ENCODE data around the gene ZC2HC1B. TPM values are rescaled to one million over a fixed set of nuclear protein-coding genes. Genes with fewer than 3 reads are reported as not detected.
A peak's percentile ranks its signal among the peaks of the same experiment; 100 is the strongest.
"Not testable (repeated sequence)": the region's sequence is repeated elsewhere in the genome, so short reads cannot be mapped to it uniquely, and the experiment has no call there.

Gene ZC2HC1B
- total RNA-seq, 1 donor from 2014 or later = not detected

DNA sequence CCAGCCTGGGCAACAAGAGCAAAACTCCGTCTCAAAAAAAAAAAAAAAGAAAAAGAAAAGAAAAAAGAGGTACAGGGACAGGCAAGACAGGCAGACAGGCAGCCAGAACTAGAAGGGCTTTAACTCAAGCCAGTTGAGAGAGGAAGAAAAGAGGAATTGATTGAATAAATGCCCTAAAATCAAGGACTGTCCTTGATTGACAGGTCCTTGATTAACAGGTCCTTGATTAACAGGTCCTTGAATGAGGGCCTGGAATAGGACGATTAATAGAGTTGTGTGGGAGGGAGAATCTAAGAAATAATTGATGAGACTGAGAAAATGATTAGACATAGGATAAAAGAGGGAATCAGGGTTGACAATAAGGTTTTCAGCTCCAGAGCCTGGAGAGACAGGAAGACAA is 36.1 kb downstream of the ZC2HC1B start:
- TF ChIP-seq, protein P1, sequence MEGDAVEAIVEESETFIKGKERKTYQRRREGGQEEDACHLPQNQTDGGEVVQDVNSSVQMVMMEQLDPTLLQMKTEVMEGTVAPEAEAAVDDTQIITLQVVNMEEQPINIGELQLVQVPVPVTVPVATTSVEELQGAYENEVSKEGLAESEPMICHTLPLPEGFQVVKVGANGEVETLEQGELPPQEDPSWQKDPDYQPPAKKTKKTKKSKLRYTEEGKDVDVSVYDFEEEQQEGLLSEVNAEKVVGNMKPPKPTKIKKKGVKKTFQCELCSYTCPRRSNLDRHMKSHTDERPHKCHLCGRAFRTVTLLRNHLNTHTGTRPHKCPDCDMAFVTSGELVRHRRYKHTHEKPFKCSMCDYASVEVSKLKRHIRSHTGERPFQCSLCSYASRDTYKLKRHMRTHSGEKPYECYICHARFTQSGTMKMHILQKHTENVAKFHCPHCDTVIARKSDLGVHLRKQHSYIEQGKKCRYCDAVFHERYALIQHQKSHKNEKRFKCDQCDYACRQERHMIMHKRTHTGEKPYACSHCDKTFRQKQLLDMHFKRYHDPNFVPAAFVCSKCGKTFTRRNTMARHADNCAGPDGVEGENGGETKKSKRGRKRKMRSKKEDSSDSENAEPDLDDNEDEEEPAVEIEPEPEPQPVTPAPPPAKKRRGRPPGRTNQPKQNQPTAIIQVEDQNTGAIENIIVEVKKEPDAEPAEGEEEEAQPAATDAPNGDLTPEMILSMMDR (IDR thresholded peaks at IDR 0.05; ENCODE audit: borderline replicate concordance) = no peak
- intact Hi-C loops (cut with micrococcal nuclease) = no loop called here
- peaks cover 3% of the 10 kb centered on the region for H3K9me3 ChIP-seq (replicated peaks)

DNA sequence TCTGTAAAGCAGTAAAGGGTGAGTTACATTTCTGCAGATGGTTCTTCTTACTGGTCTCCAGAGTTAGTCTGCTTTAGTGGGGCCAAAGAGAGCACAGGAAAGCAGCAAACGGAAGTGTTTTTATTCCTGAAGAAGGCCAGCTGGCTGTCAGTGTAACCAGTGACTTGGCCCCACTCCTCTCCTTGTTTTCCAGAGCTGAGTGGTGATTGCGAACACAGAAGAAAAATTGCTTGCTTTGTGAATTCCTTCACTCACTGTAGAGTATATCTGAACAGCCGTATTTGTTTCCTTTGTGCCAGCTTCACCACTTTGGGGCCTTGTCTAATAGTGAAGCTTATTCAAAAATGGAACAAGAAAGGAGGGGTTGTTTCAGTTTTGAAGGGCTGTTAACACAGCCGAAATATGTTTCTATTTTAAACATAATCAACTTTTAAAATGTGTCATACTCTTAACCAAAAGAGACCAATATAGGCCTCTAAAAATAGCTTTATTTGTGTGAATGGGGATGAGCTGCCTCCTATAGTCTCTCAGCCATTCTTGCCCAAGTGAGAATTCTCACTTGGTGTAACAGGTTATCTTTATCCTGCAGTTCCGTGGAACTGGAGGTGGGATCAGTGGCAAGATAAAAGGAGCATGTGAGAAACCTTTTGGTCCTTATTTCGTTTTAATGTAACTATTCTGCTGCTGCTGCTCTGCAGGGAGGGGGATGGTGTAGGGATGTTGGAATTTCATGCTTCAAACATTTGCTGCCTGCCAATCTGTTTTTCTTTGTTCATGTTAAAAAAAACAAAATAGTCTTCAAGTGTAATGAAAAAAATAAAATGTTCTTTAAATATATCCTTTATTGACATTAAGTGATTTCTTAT is 37.8 kb downstream of the ZC2HC1B start:
- peak; percentile 18 for DNase-seq
- TF ChIP-seq, protein P1 (IDR thresholded peaks at IDR 0.05; ENCODE audit: borderline replicate concordance) = no peak

More for the DNA sequence above, 36.1 kb downstream of the ZC2HC1B start:
- H3K27ac ChIP-seq (replicated peaks) = no peak overlapping the region
- no peaks in the 10 kb centered on the region for H3K36me3 ChIP-seq
- H3K4me1 ChIP-seq = peaks cover 17% of the 10 kb centered on the region
- H3K27me3 ChIP-seq (ENCODE audit: low read depth) = no peaks in the 10 kb centered on the region
- DNase-seq = no peak
- H3K4me3 ChIP-seq = no peak overlapping the region

DNA sequence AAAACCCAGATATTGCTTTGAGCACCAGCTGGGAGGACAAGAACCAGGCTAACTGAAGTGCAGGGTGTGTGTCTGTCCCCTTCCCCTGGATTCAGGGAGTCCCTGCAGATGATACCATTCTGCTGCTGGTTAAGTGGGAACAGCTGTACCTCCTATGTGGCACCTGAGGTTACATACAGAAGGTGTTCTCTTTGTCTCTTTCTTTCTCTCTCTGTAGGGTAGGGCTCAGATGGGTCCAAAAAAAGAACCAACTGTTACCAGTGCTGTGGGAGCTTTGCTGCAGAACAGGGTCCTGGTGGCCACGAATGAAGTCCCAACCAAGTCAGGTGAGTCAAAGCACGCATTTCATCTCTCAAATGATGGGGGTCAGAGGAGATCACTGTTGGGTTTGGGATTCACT is 38.6 kb downstream of the ZC2HC1B start:
- peak overlapping the region; percentile 67 for H3K27ac ChIP-seq (replicated peaks)
- H3K36me3 ChIP-seq = no peaks in the 10 kb centered on the region
- peaks cover 11% of the 10 kb centered on the region for H3K9me3 ChIP-seq (replicated peaks)
- H3K4me3 ChIP-seq = no peak overlapping the region
- H3K4me1 ChIP-seq = peaks cover 17% of the 10 kb centered on the region
- H3K27me3 ChIP-seq (ENCODE audit: low read depth) = no peaks in the 10 kb centered on the region
- intact Hi-C loops (cut with micrococcal nuclease) = no loop called here
- DNase-seq = no peak
- TF ChIP-seq, protein P1 (IDR thresholded peaks at IDR 0.05; ENCODE audit: borderline replicate concordance) = no peak

More for the DNA sequence above, 37.8 kb downstream of the ZC2HC1B start:
- no peaks in the 10 kb centered on the region for H3K27me3 ChIP-seq (ENCODE audit: low read depth)
- peaks cover 5% of the 10 kb centered on the region for H3K9me3 ChIP-seq (replicated peaks)
- intact Hi-C loops (cut with micrococcal nuclease) = no loop called here
- peak overlapping the region; percentile 2 for H3K4me3 ChIP-seq
- H3K4me1 ChIP-seq = peaks cover 17% of the 10 kb centered on the region
- H3K27ac ChIP-seq (replicated peaks) = peak overlapping the region; percentile 67
- no peaks in the 10 kb centered on the region for H3K36me3 ChIP-seq

DNA sequence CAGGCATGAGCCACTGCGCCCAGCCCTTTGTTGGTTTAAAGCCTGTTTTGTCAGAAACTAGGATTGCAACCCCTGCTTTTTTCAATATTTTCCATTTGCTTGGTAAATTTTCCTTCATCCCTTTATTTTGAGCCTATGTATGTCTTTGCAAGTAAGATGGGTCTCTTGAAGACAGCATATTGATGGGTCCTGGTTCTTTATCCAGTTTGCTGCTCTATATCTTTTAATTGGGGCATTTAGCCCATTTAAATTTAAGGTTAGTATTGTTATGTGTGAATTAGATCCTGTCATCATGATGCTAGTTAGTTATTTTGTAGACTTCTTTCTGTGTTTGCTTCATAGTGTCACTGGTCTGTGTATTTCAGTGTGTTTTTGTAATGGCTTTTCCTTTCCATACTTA is 46.8 kb downstream of the ZC2HC1B start:
- DNase-seq = no peak
- intact Hi-C loops (cut with micrococcal nuclease) = no loop called here
- Histone ChIP-seq H3K4me1 (no peaks in the 10 kb centered on the region), H3K4me3 (no peak overlapping the region), H3K27ac (replicated peaks) (no peak overlapping the region), H3K9me3 (replicated peaks) (peaks cover 52% of the 10 kb centered on the region), H3K27me3 (ENCODE audit: low read depth) (no peaks in the 10 kb centered on the region), H3K36me3 (no peaks in the 10 kb centered on the region)
- TF ChIP-seq, protein P1 (IDR thresholded peaks at IDR 0.05; ENCODE audit: borderline replicate concordance) = no peak

DNA sequence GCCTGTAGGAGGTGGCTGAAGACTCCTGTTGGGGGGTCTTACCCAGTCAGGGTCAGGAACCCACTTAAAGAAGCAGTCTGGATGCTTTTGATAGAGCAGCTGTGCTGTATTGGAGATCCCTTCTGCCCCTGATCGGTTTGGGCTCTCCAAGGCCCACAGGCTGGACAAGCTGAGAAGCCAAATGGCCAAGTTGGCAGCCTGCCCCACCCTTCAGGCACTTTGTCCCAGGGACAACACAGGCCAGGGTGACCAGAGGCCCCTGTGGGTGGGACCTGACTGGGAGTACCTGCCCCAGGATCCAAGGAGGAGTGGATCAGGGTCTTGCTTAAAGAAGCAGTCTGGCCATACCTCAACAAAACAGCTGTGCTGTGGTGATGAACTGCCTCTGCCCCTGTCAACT is 48.4 kb downstream of the ZC2HC1B start:
- H3K4me3 ChIP-seq = no peak overlapping the region
- H3K27ac ChIP-seq (replicated peaks) = no peak overlapping the region
- H3K4me1 ChIP-seq = no peaks in the 10 kb centered on the region
- TF ChIP-seq, protein P1 (IDR thresholded peaks at IDR 0.05; ENCODE audit: borderline replicate concordance) = no peak
- peaks cover 56% of the 10 kb centered on the region for H3K9me3 ChIP-seq (replicated peaks)
- no peaks in the 10 kb centered on the region for H3K27me3 ChIP-seq (ENCODE audit: low read depth)
- no peaks in the 10 kb centered on the region for H3K36me3 ChIP-seq
- no peak for DNase-seq
- intact Hi-C loops (cut with micrococcal nuclease) = no loop called here

DNA sequence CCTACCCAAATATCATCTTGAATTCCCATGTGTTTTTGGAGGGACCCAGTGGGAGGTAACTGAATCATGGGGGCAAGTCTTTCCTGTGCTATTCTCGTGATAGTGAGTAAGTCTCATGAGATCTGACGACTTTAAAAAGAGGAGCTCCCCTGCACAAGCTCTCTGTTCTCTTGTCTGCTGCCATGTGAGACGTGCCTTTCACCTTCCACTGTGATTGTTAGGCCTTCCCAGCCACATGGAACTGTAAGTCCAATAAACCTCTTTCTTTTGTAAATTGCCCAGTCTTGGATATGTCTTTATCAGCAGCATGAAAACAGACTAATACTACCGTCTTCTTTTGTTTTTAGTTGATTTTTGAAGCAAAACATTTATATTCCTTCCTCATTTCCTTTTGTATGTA is 52.8 kb downstream of the ZC2HC1B start:
- H3K27ac ChIP-seq (replicated peaks); H3K27me3 ChIP-seq (ENCODE audit: low read depth); DNase-seq; H3K4me3 ChIP-seq; H3K36me3 ChIP-seq; H3K4me1 ChIP-seq; intact Hi-C loops (cut with micrococcal nuclease): not testable (repeated sequence)
- H3K9me3 ChIP-seq (replicated peaks) = peaks cover 35% of the 10 kb centered on the region
